Ovary (tissue), 9 donors: ENCODE data around the gene GSG1L. TPM values are rescaled to one million over a fixed set of nuclear protein-coding genes. Genes with fewer than 3 reads are reported as not detected.

Experiments
- DNase-seq, 5 donors: peaks; one replicate each; pipeline ENCODE4 v3.0.0-alpha.2; 2019 to 2020
- H3K27ac ChIP-seq, 2 donors: fragments of 200-600 bp; one replicate each; pipeline versions ENCODE4 v1.5.1 to v1.8.0; 2019 to 2022
- H3K27me3 ChIP-seq: fragments of 200-600 bp; one replicate; pipeline ENCODE4 v1.8.0; 2022
- H3K36me3 ChIP-seq: fragments of 200-600 bp; sonication (generic); one replicate; pipeline ENCODE4 v1.5.1; 2019
- H3K4me1 ChIP-seq: one replicate; pipeline ENCODE4 v1.8.1; 2013; ENCODE audit warnings: mild to moderate bottlenecking, moderate library complexity; ENCODE audit not compliant: insufficient read depth
- H3K4me3 ChIP-seq: fragments of 200-600 bp; sonication (generic); one replicate; pipeline ENCODE4 v1.5.1; 2017
- H3K9me3 ChIP-seq, 2 donors: fragments of 200-600 bp in 1 of 2; sonication (generic) in 1 of 2; one replicate each; pipeline versions ENCODE4 v1.5.1 to v1.8.1; 2013 to 2019; ENCODE audit warnings: mild to moderate bottlenecking in 1 of 2, moderate library complexity in 1 of 2
- CTCF ChIP-seq, 3 donors: fragments of 450-650 bp in 2 of 3; fragments of 200-600 bp in 1 of 3; IDR thresholded peaks; one replicate each; pipeline versions ENCODE4 v1.5.1 to v1.8.0; 2016 to 2022; ENCODE audit warnings: antibody characterized with exemption in 3 of 3, mild to moderate bottlenecking in 1 of 3
- EP300 ChIP-seq: sonication (generic); formaldehyde crosslinking; IDR thresholded peaks from one replicate; pipeline ENCODE4 v1.6.1; 2017; ENCODE audit warnings: antibody characterized with exemption
- POLR2A ChIP-seq: fragments of 450-650 bp; IDR thresholded peaks from one replicate; pipeline ENCODE4 v1.6.1; 2017; ENCODE audit warnings: antibody characterized with exemption, mild to moderate bottlenecking, moderate library complexity
- WGBS, 3 donors: extraction: QIAGEN DNeasy Blood & Tissue Kit in 1 of 3; methylation state at CpG; one replicate each; pipeline versions ENCODE4 v1.1.5 to v1.1.7; 2013 to 2017; 5-methylcytosine and 5-hydroxymethylcytosine counted together
- intact Hi-C, 4 donors: fragments of 100-400 bp; cut with DNase I; formaldehyde crosslinking; loops; one replicate each; pipeline versions ENCODE4 v1.11.0 to v1.15.1; 2022 to 2023
- polyA plus RNA-seq, 2 donors: library from polyadenylated mRNA; stranded (reverse); fragments of 200-250 nt in 1 of 2; fragments of 350-450 nt in 1 of 2; fragmentation: Illumina TruSeq in 1 of 2; extraction: RNeasy Lipid Tissue Mini Kit (QIAGEN cat#74804) in 1 of 2; gene quantifications; one replicate each; pipeline ENCODE4 v1.2.3, GENCODE V29; 2013 to 2014
- total RNA-seq, 7 donors: library from RNA; depleted of rRNA in 2 of 7; stranded (reverse); fragments of >200 nt in 2 of 7; fragmentation: NEBNext Ultra II Directional in 3 of 7; extraction: Animal tissue kit (Norgen Biotek cat#: 25700) in 3 of 7; gene quantifications; one replicate each; pipeline versions ENCODE4 v1.1.0 to v1.2.4, GENCODE V29; 2016 to 2023
- donor health status: DM: no; HTN: no; CAD: no; lungs with moderate emphysema.
- donor health status: DM: no; HTN: no; CAD: no.
- donor health status: Bipolar disorder and iron deficiency.
- donor health status: DM: yes; HTN: yes; CAD: no.
- donor health status: DM: no; HTN: no; CAD: no.
- donor health status: DM: yes; HTN: yes; CAD: no.

The GSG1L gene
- total and polyA plus RNA-seq, 9 donors = 0.30 to 1.1 (median 0.46) TPM; not detected in 4

- H3K9me3 ChIP-seq = no peaks in the 10 kb centered on the region
- TF ChIP-seq CTCF (IDR thresholded peaks at IDR 0.05) = no peak
- no peak for TF ChIP-seq EP300
- no peak for TF ChIP-seq POLR2A
- DNase-seq = no peak
- H3K4me1 ChIP-seq = peaks cover 1% of the 10 kb centered on the region
- no peak overlapping the region for H3K4me3 ChIP-seq
- H3K27me3 ChIP-seq = no peaks in the 10 kb centered on the region
- no peak overlapping the region for H3K27ac ChIP-seq
- no peaks in the 10 kb centered on the region for H3K36me3 ChIP-seq
- intact Hi-C loops = no loop called here
- WGBS, 3 donors = 79 to 87% (median 85%) methylated on average over 8 of the region's 8 CpGs
Observed at GRCh38 chr16:27780468-27781194, 282.9 kb downstream of the GSG1L start.

- DNase-seq = peak; percentile 48 to 77 (median 60)
- no peak for TF ChIP-seq POLR2A
- no peak for TF ChIP-seq CTCF (IDR thresholded peaks at IDR 0.05)
- TF ChIP-seq EP300 = no peak
- Histone ChIP-seq H3K27me3 (no peaks in the 10 kb centered on the region), H3K9me3 (no peaks in the 10 kb centered on the region), H3K27ac (no peak overlapping the region), H3K4me1 (peaks cover 1% of the 10 kb centered on the region), H3K36me3 (no peaks in the 10 kb centered on the region), H3K4me3 (no peak overlapping the region)
- 4 to 23% (median 11%) methylated on average over 23 of the region's 23 CpGs for WGBS, 3 donors
- intact Hi-C loops = loop anchor here in 1 of 4 donors (10.0 kb wide), 1 partner anchor 65 kb away; no protein-coding TSS in a partner anchor
Observed at GRCh38 chr16:27779641-27780164, 283.8 kb downstream of the GSG1L start.

- 60 to 67% (median 64%) methylated on average over 10 of the region's 10 CpGs for WGBS, 3 donors
- H3K4me3 ChIP-seq = no peak overlapping the region
- H3K9me3 ChIP-seq = no peaks in the 10 kb centered on the region
- H3K36me3 ChIP-seq = no peaks in the 10 kb centered on the region
- DNase-seq = no peak
- H3K27ac ChIP-seq = no peak overlapping the region
- intact Hi-C loops = loop anchor here in 1 of 4 donors (10.0 kb wide), 1 partner anchor 64 kb away; no protein-coding TSS in a partner anchor
- H3K27me3 ChIP-seq = no peaks in the 10 kb centered on the region
- peaks cover 1% of the 10 kb centered on the region for H3K4me1 ChIP-seq
- TF ChIP-seq EP300 = no peak
Observed at GRCh38 chr16:27778926-27779570, 284.5 kb downstream of the GSG1L start.

- Histone ChIP-seq H3K4me1 (peaks cover 1% of the 10 kb centered on the region), H3K27ac (no peak overlapping the region), H3K4me3 (no peak overlapping the region), H3K27me3 (no peaks in the 10 kb centered on the region), H3K36me3 (no peaks in the 10 kb centered on the region), H3K9me3 (no peaks in the 10 kb centered on the region)
- no peak for TF ChIP-seq EP300
- no peak for TF ChIP-seq POLR2A
- TF ChIP-seq CTCF (IDR thresholded peaks at IDR 0.05) = no peak
- WGBS, 3 donors = 95 to 97% (median 97%) methylated on average over 20 of the region's 20 CpGs
- intact Hi-C loops = loop anchor here in 1 of 4 donors (10.0 kb wide), 1 partner anchor 64 kb away; no protein-coding TSS in a partner anchor
- DNase-seq = no peak
Observed at GRCh38 chr16:27778171-27778925, 285.2 kb downstream of the GSG1L start.
